ENCODE data around the gene NHEJ1.

NHEJ1 gene

GRCh38 chr2:219175928-219176817, 15.6 kb upstream of the NHEJ1 start:
- no peak for TF ChIP-seq GATA3 (IDR thresholded peaks at IDR 0.05; ENCODE audit: low read depth, low read length)
- TF ChIP-seq GATA2 (IDR thresholded peaks at IDR 0.05; ENCODE audit: low read depth, low read length): no peak

- TF ChIP-seq GATA2 (IDR thresholded peaks at IDR 0.05; ENCODE audit: low read depth, low read length): no peak
- TF ChIP-seq GATA3 (IDR thresholded peaks at IDR 0.05; ENCODE audit: low read depth, low read length): no peak
Measured at GRCh38 chr2:219175486-219175885, 14.9 kb upstream of the NHEJ1 start.

GRCh38 chr2:219174801-219175200, 14.2 kb upstream of the NHEJ1 start:
- no peak for TF ChIP-seq GATA2 (IDR thresholded peaks at IDR 0.05; ENCODE audit: low read depth, low read length)
- TF ChIP-seq GATA3 (IDR thresholded peaks at IDR 0.05; ENCODE audit: low read depth, low read length): no peak

- TF ChIP-seq GATA3 (IDR thresholded peaks at IDR 0.05; ENCODE audit: low read depth, low read length) (no peak), GATA2 (IDR thresholded peaks at IDR 0.05; ENCODE audit: low read depth, low read length) (no peak)
Measured at GRCh38 chr2:219174146-219174545, 13.5 kb upstream of the NHEJ1 start.

- no peak for TF ChIP-seq GATA2 (IDR thresholded peaks at IDR 0.05; ENCODE audit: low read depth, low read length)
- no peak for TF ChIP-seq GATA3 (IDR thresholded peaks at IDR 0.05; ENCODE audit: low read depth, low read length)
Measured at GRCh38 chr2:219173176-219173575, 12.6 kb upstream of the NHEJ1 start.

- no peak for TF ChIP-seq GATA3 (IDR thresholded peaks at IDR 0.05; ENCODE audit: low read depth, low read length)
- no peak for TF ChIP-seq GATA2 (IDR thresholded peaks at IDR 0.05; ENCODE audit: low read depth, low read length)
Measured at GRCh38 chr2:219172231-219173154, 11.9 kb upstream of the NHEJ1 start.

GRCh38 chr2:219171231-219171651, 10.6 kb upstream of the NHEJ1 start:
- TF ChIP-seq GATA3 (IDR thresholded peaks at IDR 0.05; ENCODE audit: low read depth, low read length) (no peak), GATA2 (IDR thresholded peaks at IDR 0.05; ENCODE audit: low read depth, low read length) (no peak)

GRCh38 chr2:219169930-219170654, 9.5 kb upstream of the NHEJ1 start, which contains the start of gene SLC23A3:
TSS of gene SLC23A3 (minus strand) at chr2:219170029. CDS start at chr2:219169984, 45 bp downstream.
- TF ChIP-seq GATA2 (IDR thresholded peaks at IDR 0.05; ENCODE audit: low read depth, low read length) (no peak), GATA3 (IDR thresholded peaks at IDR 0.05; ENCODE audit: low read depth, low read length) (no peak)

GRCh38 chr2:219168932-219169331, 8.3 kb upstream of the NHEJ1 start:
- TF ChIP-seq GATA2 (IDR thresholded peaks at IDR 0.05; ENCODE audit: low read depth, low read length) (no peak), GATA3 (IDR thresholded peaks at IDR 0.05; ENCODE audit: low read depth, low read length) (no peak)

GRCh38 chr2:219168526-219168925, 7.9 kb upstream of the NHEJ1 start:
- no peak for TF ChIP-seq GATA2 (IDR thresholded peaks at IDR 0.05; ENCODE audit: low read depth, low read length)

GRCh38 chr2:219167997-219168396, 7.4 kb upstream of the NHEJ1 start:
- TF ChIP-seq GATA3 (IDR thresholded peaks at IDR 0.05; ENCODE audit: low read depth, low read length) (no peak), GATA2 (IDR thresholded peaks at IDR 0.05; ENCODE audit: low read depth, low read length) (no peak)

- TF ChIP-seq GATA3 (IDR thresholded peaks at IDR 0.05; ENCODE audit: low read depth, low read length) (no peak), GATA2 (IDR thresholded peaks at IDR 0.05; ENCODE audit: low read depth, low read length) (no peak)
Measured at GRCh38 chr2:219165058-219165911, 4.7 kb upstream of the NHEJ1 start.

- TF ChIP-seq GATA3 (IDR thresholded peaks at IDR 0.05; ENCODE audit: low read depth, low read length): no peak
- no peak for TF ChIP-seq GATA2 (IDR thresholded peaks at IDR 0.05; ENCODE audit: low read depth, low read length)
Measured at GRCh38 chr2:219163156-219163555, 2.5 kb upstream of the NHEJ1 start.

All from SH-SY5Y (cell line).